Adrenal gland (tissue), 5 donors: ENCODE data around the gene CD34.

Experiments used
- CTCF ChIP-seq, 6 experiments: fragments of 450-650 bp in 4 of 6; fragments of 200-600 bp in 2 of 6; sonication (generic) in 1 of 6; IDR thresholded peaks; 1 replicate in 5 of 6; 2 replicates in 1 of 6; pipeline versions ENCODE4 v1.5.1 to v1.8.0; 2016 to 2021; ENCODE audit warnings: antibody characterized with exemption in 6 of 6, mild to moderate bottlenecking in 2 of 6, moderate library complexity in 1 of 6
- POLR2A ChIP-seq, 2 donors: fragments of 450-650 bp; IDR thresholded peaks; one replicate each; pipeline ENCODE4 v1.6.1; 2017; ENCODE audit warnings: antibody characterized with exemption in 2 of 2, mild to moderate bottlenecking in 2 of 2, moderate library complexity in 1 of 2
- donor health status: DM: no; HTN: no; CAD: no.

DNA sequence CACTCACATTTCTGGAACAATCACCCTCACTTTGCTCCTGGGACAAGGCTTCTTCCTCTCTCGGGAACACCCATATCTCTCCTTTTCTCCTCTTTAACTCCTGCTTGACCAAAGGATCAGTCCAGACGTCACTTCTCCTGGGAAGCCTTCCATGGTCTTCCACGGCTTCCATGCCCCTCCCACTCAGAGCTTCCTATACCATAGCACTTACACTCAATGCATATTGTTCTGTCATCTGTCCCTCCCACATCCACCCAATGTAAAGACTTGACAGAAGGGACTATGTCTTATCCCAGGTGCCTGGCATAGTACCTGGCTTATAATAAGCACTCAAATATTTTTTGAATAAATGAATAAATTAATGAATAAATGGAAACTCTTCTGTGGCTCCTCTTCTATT is 28.2 kb downstream of the CD34 start:
- TF ChIP-seq POLR2A (IDR thresholded peaks at IDR 0.05) (no peak), CTCF (IDR thresholded peaks at IDR 0.05) (no peak)
